HL-60 (cell line): ENCODE measurements around the gene TCEAL9.
A peak's percentile ranks its signal among the peaks of the same experiment; 100 is the strongest.

Experiments
- DNase-seq, 2 experiments: peaks; one replicate each; pipeline ENCODE4 v3.0.0-alpha.2; 2010 to 2020; ENCODE audit warnings: low read depth in 1 of 2, low spot score in 1 of 2
- H3K27ac ChIP-seq: fragments of 250-450 bp; sonication (Bioruptor Pico); replicated peaks from 2 replicates; pipeline ENCODE4 v1.5.1; 2020; ENCODE audit warnings: mild to moderate bottlenecking, moderate library complexity
- H3K27me3 ChIP-seq: fragments of 250-450 bp; sonication (Bioruptor Pico); 2 replicates; pipeline ENCODE4 v1.5.1; 2021; ENCODE audit warnings: mild to moderate bottlenecking, moderate library complexity; ENCODE audit not compliant: insufficient read depth, poor library complexity, severe bottlenecking
- H3K4me3 ChIP-seq: replicated peaks from 2 replicates; pipeline ENCODE4 v1.5.1; 2011; ENCODE audit warnings: mild to moderate bottlenecking, control low read depth, low read length; ENCODE audit not compliant: insufficient read depth
- GABPA ChIP-seq: IDR thresholded peaks from 2 replicates; pipeline ENCODE4 v1.6.1; 2012; ENCODE audit warnings: low read depth
- POLR2AphosphoS5 ChIP-seq: IDR thresholded peaks from 2 replicates; pipeline ENCODE4 v1.6.1; 2012; ENCODE audit warnings: low read depth
- SPI1 ChIP-seq: IDR thresholded peaks from 2 replicates; pipeline ENCODE4 v1.6.1; 2012; ENCODE audit warnings: low read depth, mild to moderate bottlenecking, borderline replicate concordance
- TF ChIP-seq, protein P1 (sequence below): IDR thresholded peaks from 2 replicates; pipeline ENCODE4 v1.6.1; 2012; ENCODE audit warnings: low read depth; ENCODE audit not compliant: insufficient replicate concordance
- TF ChIP-seq, protein P2 (sequence below): IDR thresholded peaks from one replicate; pipeline ENCODE4 v1.5.1; 2011; ENCODE audit warnings: low read length, control low read depth, inconsistent platforms; ENCODE audit not compliant: insufficient read depth

TCEAL9 gene

DNA sequence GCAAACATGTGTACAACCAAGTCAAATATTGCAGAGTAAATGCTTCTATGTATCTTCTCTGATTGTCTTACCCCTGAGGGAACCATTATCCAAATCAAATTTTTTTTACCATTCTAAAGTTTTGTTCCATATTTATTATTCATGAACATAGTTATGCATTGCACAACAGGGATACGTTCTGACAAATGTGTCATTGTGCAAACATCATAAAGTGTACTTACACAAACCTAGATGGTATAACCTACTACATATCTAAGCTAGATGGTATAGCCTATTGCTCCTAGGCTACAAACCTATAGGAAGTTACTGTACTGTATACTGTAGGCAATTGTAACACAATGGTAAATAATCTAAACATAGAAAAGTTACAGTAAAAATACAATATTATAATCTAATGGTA lies 43.4 kb downstream of the TCEAL9 start:
- H3K4me3 ChIP-seq, result no peak overlapping the region
- H3K27ac ChIP-seq, result no peak overlapping the region
- TF ChIP-seq, protein P1, sequence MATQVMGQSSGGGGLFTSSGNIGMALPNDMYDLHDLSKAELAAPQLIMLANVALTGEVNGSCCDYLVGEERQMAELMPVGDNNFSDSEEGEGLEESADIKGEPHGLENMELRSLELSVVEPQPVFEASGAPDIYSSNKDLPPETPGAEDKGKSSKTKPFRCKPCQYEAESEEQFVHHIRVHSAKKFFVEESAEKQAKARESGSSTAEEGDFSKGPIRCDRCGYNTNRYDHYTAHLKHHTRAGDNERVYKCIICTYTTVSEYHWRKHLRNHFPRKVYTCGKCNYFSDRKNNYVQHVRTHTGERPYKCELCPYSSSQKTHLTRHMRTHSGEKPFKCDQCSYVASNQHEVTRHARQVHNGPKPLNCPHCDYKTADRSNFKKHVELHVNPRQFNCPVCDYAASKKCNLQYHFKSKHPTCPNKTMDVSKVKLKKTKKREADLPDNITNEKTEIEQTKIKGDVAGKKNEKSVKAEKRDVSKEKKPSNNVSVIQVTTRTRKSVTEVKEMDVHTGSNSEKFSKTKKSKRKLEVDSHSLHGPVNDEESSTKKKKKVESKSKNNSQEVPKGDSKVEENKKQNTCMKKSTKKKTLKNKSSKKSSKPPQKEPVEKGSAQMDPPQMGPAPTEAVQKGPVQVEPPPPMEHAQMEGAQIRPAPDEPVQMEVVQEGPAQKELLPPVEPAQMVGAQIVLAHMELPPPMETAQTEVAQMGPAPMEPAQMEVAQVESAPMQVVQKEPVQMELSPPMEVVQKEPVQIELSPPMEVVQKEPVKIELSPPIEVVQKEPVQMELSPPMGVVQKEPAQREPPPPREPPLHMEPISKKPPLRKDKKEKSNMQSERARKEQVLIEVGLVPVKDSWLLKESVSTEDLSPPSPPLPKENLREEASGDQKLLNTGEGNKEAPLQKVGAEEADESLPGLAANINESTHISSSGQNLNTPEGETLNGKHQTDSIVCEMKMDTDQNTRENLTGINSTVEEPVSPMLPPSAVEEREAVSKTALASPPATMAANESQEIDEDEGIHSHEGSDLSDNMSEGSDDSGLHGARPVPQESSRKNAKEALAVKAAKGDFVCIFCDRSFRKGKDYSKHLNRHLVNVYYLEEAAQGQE, result no peak
- no peak for TF ChIP-seq GABPA
- TF ChIP-seq SPI1, result no peak
- no peak for TF ChIP-seq POLR2AphosphoS5
- TF ChIP-seq, protein P2, sequence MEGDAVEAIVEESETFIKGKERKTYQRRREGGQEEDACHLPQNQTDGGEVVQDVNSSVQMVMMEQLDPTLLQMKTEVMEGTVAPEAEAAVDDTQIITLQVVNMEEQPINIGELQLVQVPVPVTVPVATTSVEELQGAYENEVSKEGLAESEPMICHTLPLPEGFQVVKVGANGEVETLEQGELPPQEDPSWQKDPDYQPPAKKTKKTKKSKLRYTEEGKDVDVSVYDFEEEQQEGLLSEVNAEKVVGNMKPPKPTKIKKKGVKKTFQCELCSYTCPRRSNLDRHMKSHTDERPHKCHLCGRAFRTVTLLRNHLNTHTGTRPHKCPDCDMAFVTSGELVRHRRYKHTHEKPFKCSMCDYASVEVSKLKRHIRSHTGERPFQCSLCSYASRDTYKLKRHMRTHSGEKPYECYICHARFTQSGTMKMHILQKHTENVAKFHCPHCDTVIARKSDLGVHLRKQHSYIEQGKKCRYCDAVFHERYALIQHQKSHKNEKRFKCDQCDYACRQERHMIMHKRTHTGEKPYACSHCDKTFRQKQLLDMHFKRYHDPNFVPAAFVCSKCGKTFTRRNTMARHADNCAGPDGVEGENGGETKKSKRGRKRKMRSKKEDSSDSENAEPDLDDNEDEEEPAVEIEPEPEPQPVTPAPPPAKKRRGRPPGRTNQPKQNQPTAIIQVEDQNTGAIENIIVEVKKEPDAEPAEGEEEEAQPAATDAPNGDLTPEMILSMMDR, result no peak
- no peak for DNase-seq
- H3K27me3 ChIP-seq, result peaks cover 2% of the 10 kb centered on the region

DNA sequence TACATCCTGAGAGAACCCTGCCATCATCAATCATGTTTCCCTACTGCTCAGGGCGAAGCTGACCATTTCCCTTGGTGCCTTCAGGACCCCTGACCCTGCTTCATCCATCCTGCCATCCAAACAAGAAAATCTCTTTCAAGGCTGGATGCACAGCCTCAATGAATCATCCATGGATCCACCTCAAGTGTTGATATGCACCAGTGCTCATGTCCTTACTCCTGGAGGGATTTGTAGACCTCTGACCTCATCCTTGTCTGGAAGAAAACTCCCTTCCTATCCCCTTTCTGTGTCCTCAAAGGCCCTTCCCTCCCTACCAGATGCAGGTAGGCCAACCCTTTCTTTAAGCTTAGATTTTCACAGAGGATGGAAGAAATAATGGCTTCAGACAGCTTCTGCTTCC lies 44.6 kb downstream of the TCEAL9 start:
- DNase-seq, result no peak
- H3K4me3 ChIP-seq, result no peak overlapping the region
- TF ChIP-seq, protein P1, result no peak
- TF ChIP-seq, protein P2, result no peak
- TF ChIP-seq GABPA (no peak), SPI1 (no peak), POLR2AphosphoS5 (no peak)
- peaks cover 2% of the 10 kb centered on the region for H3K27me3 ChIP-seq
- H3K27ac ChIP-seq, result no peak overlapping the region

DNA sequence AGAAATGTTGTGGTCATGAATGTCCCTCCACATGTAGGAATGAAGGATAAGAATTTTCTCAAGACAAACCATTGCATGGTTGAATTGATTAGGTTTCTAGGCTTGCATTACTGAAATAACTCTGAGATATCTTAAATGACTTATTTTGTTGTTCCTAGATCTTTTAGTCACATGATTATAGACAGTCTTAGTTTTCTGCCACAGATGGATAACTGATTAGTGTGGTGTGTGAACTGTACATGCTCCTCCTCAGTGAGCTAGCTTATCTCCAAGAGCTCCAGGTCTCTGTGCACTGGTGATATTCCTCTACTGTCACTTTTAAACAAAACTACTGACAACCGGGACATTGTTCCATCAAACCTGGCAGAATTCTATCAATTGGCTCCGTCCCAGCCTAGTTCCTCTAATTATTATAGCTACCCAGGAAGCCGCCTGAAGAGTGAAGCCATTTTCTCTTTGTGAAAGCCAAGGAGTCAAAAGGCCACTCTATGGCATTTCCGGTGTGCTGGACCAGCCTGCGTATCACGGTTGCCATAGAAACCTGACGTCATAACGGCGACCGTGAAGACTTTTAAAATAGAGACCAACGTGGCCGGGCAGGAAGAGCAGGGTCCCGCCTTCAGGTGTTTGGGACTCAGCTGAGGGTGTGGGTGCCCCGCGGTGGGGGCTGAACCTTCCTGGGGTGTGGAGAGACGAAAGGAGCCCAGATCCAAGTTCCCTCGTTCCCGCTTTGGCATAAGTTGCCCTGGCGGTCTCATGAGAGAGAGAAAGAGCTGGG lies 48.1 kb downstream of the TCEAL9 start:
- H3K27me3 ChIP-seq, result peaks cover 2% of the 10 kb centered on the region
- DNase-seq, result no peak
- TF ChIP-seq, protein P1, result no peak
- TF ChIP-seq SPI1 (no peak), POLR2AphosphoS5 (no peak), GABPA (no peak)
- TF ChIP-seq, protein P2, result no peak
- H3K4me3 ChIP-seq, result peak overlapping the region; percentile 25
- H3K27ac ChIP-seq, result no peak overlapping the region
